K562 (cell line): ENCODE measurements around the gene FXN. TPM values are rescaled to one million over a fixed set of nuclear protein-coding genes. Genes with fewer than 3 reads are reported as not detected.
A peak's percentile ranks its signal among the peaks of the same experiment; 100 is the strongest.

ENCODE experiments used
- ATAC-seq: fragments of 200-7000 bp; cut with Tn5 transposase; 3 replicates; pipeline ENCODE4 v1.9.1; 2020; ENCODE audit warnings: moderate library complexity
- BruUV-seq: library from RNA; stranded (reverse); fragments of 400-500 nt; replicated peaks from 2 replicates; lab custom pipeline; 2021; lab: Mats Ljungman, UMichigan
- CTCF ChIA-PET: fragments of 300-600 bp; formaldehyde crosslinking; extraction: SDS; loops from one replicate; lab custom pipeline; 2021; ENCODE audit warnings: low intra/inter-chr PET ratio; lab: Yijun Ruan, JAX
- POLR2A ChIA-PET: fragments of 300-600, 350-650 bp; sonication (Branson Sonifier 250); formaldehyde crosslinking; extraction: SDS; loops from one replicate; lab custom pipeline; 2021; ENCODE audit warnings: antibody characterized with exemption, inconsistent platforms; lab: Yijun Ruan, JAX
- DNase-seq, 4 experiments: peaks; one replicate each; pipeline versions ENCODE4 v3.0.0 to v3.0.0-alpha.2; 2011 to 2018; ENCODE audit warnings: low spot score in 3 of 4, mixed read lengths in 3 of 4; ENCODE audit errors: extremely low read depth in 1 of 4
- FAIRE-seq: peaks from 2 replicates; lab custom pipeline; 2011; peaks lifted over from hg19 to GRCh38; lab: Jason Lieb, UNC
- H2AFZ ChIP-seq: 2 replicates; pipeline ENCODE4 v1.6.0; 2011; ENCODE audit warnings: low read depth, low read length, control low read depth, inconsistent platforms
- H3K27ac ChIP-seq: fragments of 200-600 bp; 3 replicates; pipeline ENCODE4 v1.8.0; 2011; ENCODE audit warnings: low read depth, mild to moderate bottlenecking, control low read depth, inconsistent platforms, low read length, moderate library complexity, mixed read lengths; ENCODE audit errors: extremely low read depth
- H3K27me3 ChIP-seq, 2 experiments: fragments of 300-600 bp in 1 of 2; 2 replicates in 1 of 2; 3 replicates in 1 of 2; pipeline versions ENCODE4 v1.6.0 to v1.8.0; 2011; ENCODE audit warnings: inconsistent platforms in 2 of 2, low read length in 2 of 2, mild to moderate bottlenecking in 1 of 2, mixed read lengths in 1 of 2, moderate library complexity in 1 of 2; ENCODE audit not compliant: control insufficient read depth in 2 of 2, insufficient read depth in 2 of 2
- H3K36me3 ChIP-seq: fragments of 300-600 bp; 3 replicates; pipeline ENCODE4 v1.8.0; 2011; ENCODE audit warnings: mild to moderate bottlenecking, low read length, inconsistent platforms; ENCODE audit not compliant: control insufficient read depth, insufficient read depth
- H3K4me1 ChIP-seq, 2 experiments: fragments of 200-600 bp in 1 of 2; replicated peaks in 1 of 2; 2 replicates in 1 of 2; 3 replicates in 1 of 2; pipeline versions ENCODE4 v1.5.1 to v1.8.0; 2011; ENCODE audit warnings: inconsistent platforms in 2 of 2, low read length in 2 of 2, mild to moderate bottlenecking in 1 of 2, mixed read lengths in 1 of 2, moderate library complexity in 1 of 2; ENCODE audit not compliant: control insufficient read depth in 2 of 2, insufficient read depth in 2 of 2
- H3K4me2 ChIP-seq: 2 replicates; pipeline ENCODE4 v1.6.1; 2011; ENCODE audit warnings: low read length, control low read depth, inconsistent platforms, mixed read lengths; ENCODE audit not compliant: insufficient read depth
- H3K4me3 ChIP-seq: fragments of 200-600 bp; sonication (generic), shearing (Covaris generic); 2 replicates; pipeline ENCODE4 v1.5.1; 2016; ENCODE audit warnings: control low read depth, inconsistent platforms
- H3K79me2 ChIP-seq: fragments of 200-600 bp; 3 replicates; pipeline ENCODE4 v1.8.0; 2011; ENCODE audit warnings: low read length, inconsistent platforms; ENCODE audit not compliant: control insufficient read depth, insufficient read depth
- H3K9ac ChIP-seq, 2 experiments: 2 replicates each; pipeline versions ENCODE4 v1.6.0 to v1.6.1; 2011; ENCODE audit warnings: low read depth in 2 of 2, low read length in 2 of 2, control low read depth in 1 of 2, inconsistent platforms in 1 of 2, mild to moderate bottlenecking in 1 of 2, mixed read lengths in 1 of 2; ENCODE audit not compliant: insufficient read depth in 1 of 2
- H3K9me1 ChIP-seq: one replicate; pipeline ENCODE4 v1.6.0; 2011; ENCODE audit warnings: inconsistent platforms, mild to moderate bottlenecking, low read length, moderate library complexity; ENCODE audit not compliant: control insufficient read depth, insufficient read depth
- H3K9me3 ChIP-seq: replicated peaks from 2 replicates; pipeline ENCODE4 v1.5.1; 2011; ENCODE audit warnings: low read depth, low read length, inconsistent platforms; ENCODE audit not compliant: control insufficient read depth, insufficient read depth
- H4K20me1 ChIP-seq: replicated peaks from 2 replicates; pipeline ENCODE4 v1.6.1; 2011; ENCODE audit warnings: low read length, inconsistent platforms, mixed read lengths; ENCODE audit not compliant: control insufficient read depth, insufficient read depth
- ZFP30 ChIP-seq: fragments of 250-450 bp; sonication (Bioruptor Pico); IDR thresholded peaks from 2 replicates; pipeline ENCODE4 v1.8.0; 2022; ENCODE audit warnings: moderate library complexity, mild to moderate bottlenecking, inconsistent platforms, borderline replicate concordance
- WGBS: fragments of 100-300 bp; shearing (Covaris generic); methylation state at CpG from one replicate; pipeline ENCODE4 v1.1.6; 2016; ENCODE audit warnings: low coverage, mixed read lengths; ENCODE audit not compliant: insufficient coverage; ENCODE audit errors: missing lambda C conversion rate; 5-methylcytosine and 5-hydroxymethylcytosine counted together
- in situ Hi-C: fragments of 300-500 bp; cut with MboI; formaldehyde crosslinking; loops from 4 replicates; pipeline ENCODE4 v1.15.0; 2018; ENCODE audit warnings: inconsistent platforms, mixed read lengths
- intact Hi-C: fragments of 100-400 bp; cut with micrococcal nuclease; formaldehyde crosslinking; loops from 2 replicates; pipeline ENCODE4 v1.14.2; 2022
- polyA plus RNA-seq, 8 experiments: library from polyadenylated mRNA; depleted of rRNA in 4 of 8; stranded (reverse) in 5 of 8; unstranded in 3 of 8; fragments of >200 nt; fragmentation: Nextera tagmentation in 2 of 8; fragmentation: Illumina TruSeq in 1 of 8; extraction: Ambion mirVana in 2 of 8; extraction: Trizol in 1 of 8; gene quantifications; 2 replicates each; pipeline versions ENCODE4 v1.2.1 to v1.2.3, GENCODE V29; 2011 to 2014; ENCODE audit warnings: inconsistent platforms in 1 of 8, missing spikeins in 1 of 8
- total RNA-seq, 7 experiments: library from RNA; depleted of rRNA in 6 of 7; stranded (reverse); fragments of >200 nt in 6 of 7; fragmentation: Illumina TruSeq in 2 of 7; extraction: Trizol in 2 of 7; gene quantifications; 2 replicates each; pipeline versions ENCODE4 v1.2.1 to v1.2.3, GENCODE V29; 2011 to 2021; ENCODE audit warnings: low replicate concordance in 1 of 7
- TF ChIP-seq, protein P1 (sequence below): sonication (generic); IDR thresholded peaks from 2 replicates; pipeline ENCODE4 v1.6.1; 2016
- TF ChIP-seq, protein P2 (sequence below): fragments of 450-650 bp; IDR thresholded peaks from 2 replicates; pipeline ENCODE4 v1.7.0; 2016; ENCODE audit warnings: borderline replicate concordance

Gene FXN
- total and polyA plus RNA-seq, 9 of the 15 experiments (the other 6 are each of a cell fraction or from before 2014, with no cell fraction given), result 7.6 to 51.5 (median 30.3) TPM

DNA sequence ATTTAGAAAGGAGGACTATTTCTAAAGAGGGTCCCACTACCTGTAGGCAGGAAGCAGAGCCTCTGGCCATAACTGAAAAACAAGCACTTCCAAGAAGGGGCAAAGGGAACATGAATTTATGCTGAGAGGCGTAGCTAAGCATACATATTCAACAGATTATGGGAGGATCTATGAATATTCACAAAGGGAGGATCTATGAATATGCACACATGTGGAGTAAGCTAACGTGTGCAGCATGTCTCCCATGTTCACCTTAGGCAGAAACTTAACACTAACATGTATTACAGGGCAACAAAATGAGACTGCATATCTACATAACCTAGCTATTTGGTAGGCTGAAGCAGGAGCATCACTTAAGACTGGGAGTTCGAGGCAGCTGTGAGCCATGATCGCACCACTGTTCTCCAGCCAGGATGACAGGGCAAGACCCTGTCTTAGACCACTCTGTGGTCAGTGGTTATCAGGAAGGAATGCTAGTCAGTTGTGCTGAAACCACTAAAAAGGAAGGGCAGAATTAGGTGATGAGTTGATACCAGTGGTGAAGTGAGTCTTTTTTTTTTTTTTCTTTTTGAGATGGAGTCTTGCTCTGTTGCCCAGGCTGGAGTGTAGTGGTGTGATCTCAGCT, 20.8 kb downstream of the FXN start:
- in situ Hi-C loops, result loop anchor here (5.0 to 25.0 kb wide), 2 partner anchors 141 to 481 kb away; no protein-coding TSS in a partner anchor

More for the DNA sequence above, 20.8 kb downstream of the FXN start:
- intact Hi-C loops, result loop anchor here (10.0 kb wide), 1 partner anchor 208 kb away; no protein-coding TSS in a partner anchor
- H3K9me3 ChIP-seq, result no peaks in the 10 kb centered on the region
- CTCF ChIA-PET, result interaction anchor here (0.6 to 0.7 kb wide), 2 partner anchors 167 to 937 kb away, joined by 3 to 4 read pairs; no protein-coding TSS in a partner anchor
- TF ChIP-seq, protein P1, sequence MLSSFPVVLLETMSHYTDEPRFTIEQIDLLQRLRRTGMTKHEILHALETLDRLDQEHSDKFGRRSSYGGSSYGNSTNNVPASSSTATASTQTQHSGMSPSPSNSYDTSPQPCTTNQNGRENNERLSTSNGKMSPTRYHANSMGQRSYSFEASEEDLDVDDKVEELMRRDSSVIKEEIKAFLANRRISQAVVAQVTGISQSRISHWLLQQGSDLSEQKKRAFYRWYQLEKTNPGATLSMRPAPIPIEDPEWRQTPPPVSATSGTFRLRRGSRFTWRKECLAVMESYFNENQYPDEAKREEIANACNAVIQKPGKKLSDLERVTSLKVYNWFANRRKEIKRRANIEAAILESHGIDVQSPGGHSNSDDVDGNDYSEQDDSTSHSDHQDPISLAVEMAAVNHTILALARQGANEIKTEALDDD, result peak; percentile 31; the same call in 1 of the 2 replicates
- TF ChIP-seq, protein P2, sequence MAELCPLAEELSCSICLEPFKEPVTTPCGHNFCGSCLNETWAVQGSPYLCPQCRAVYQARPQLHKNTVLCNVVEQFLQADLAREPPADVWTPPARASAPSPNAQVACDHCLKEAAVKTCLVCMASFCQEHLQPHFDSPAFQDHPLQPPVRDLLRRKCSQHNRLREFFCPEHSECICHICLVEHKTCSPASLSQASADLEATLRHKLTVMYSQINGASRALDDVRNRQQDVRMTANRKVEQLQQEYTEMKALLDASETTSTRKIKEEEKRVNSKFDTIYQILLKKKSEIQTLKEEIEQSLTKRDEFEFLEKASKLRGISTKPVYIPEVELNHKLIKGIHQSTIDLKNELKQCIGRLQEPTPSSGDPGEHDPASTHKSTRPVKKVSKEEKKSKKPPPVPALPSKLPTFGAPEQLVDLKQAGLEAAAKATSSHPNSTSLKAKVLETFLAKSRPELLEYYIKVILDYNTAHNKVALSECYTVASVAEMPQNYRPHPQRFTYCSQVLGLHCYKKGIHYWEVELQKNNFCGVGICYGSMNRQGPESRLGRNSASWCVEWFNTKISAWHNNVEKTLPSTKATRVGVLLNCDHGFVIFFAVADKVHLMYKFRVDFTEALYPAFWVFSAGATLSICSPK, result no peak
- no peak for TF ChIP-seq ZFP30 (CRISPR knock-in tag)
- TF ChIP-seq, all 486 proteins: peak for 1
- Histone ChIP-seq H3K9ac (no peak overlapping the region), H3K9me1 (no peaks in the 10 kb centered on the region), H3K27ac (no peak overlapping the region; the same call in 2 of the 3 replicates), H4K20me1 (no peaks in the 10 kb centered on the region), H3K4me1 (no peaks in the 10 kb centered on the region; a peak in 1 of 5 replicates), H3K36me3 (peaks cover 60% of the 10 kb centered on the region; the same call in 2 of the 3 replicates), H3K27me3 (no peaks in the 10 kb centered on the region), H3K4me2 (no peak overlapping the region), H3K79me2 (no peaks in the 10 kb centered on the region), H2AFZ (no peak overlapping the region), H3K4me3 (no peak overlapping the region)
- ATAC-seq (no peak), FAIRE-seq (no peak), DNase-seq (no peak)
- WGBS, result 81% methylated on average over 4 of the region's 4 CpGs
- BruUV-seq, result no TSS peak
- POLR2A ChIA-PET, result interaction anchor here (0.6 to 0.7 kb wide), 2 partner anchors 181 to 303 kb away, joined by 3 to 4 read pairs; no protein-coding TSS in a partner anchor
